CD4-positive, alpha-beta T cell treated with Interleukin-12 subunit alpha and Interleukin-12 subunit beta, for 1 hour (primary cell): ENCODE measurements around the gene LRP1B.

Experiments
- DNase-seq: peaks from one replicate; pipeline ENCODE4 v3.0.0-alpha.2; 2020

Gene LRP1B

GRCh38 chr2:142131010-142131669 is at the start of gene LRP1B:
Gene LRP1B, minus strand, starts transcription at chr2:142131016. Its CDS starts 287 bp downstream, at chr2:142130729.
- no peak for DNase-seq

- no peak for DNase-seq
Measured at GRCh38 chr2:142179686-142180085, 48.9 kb upstream of the LRP1B start.

- no peak for DNase-seq
Measured at GRCh38 chr2:142178604-142179003, 47.8 kb upstream of the LRP1B start.

GRCh38 chr2:142176941-142177340 is 46.1 kb upstream of the LRP1B start:
- DNase-seq = no peak

- no peak for DNase-seq
Measured at GRCh38 chr2:142175813-142176338, 45.1 kb upstream of the LRP1B start.

GRCh38 chr2:142174176-142174575 is 43.4 kb upstream of the LRP1B start:
- DNase-seq = no peak

GRCh38 chr2:142170847-142171246 is 40.0 kb upstream of the LRP1B start:
- DNase-seq = no peak

GRCh38 chr2:142165790-142166189 is 35.0 kb upstream of the LRP1B start:
- no peak for DNase-seq

- no peak for DNase-seq
Measured at GRCh38 chr2:142153601-142154000, 22.8 kb upstream of the LRP1B start.

- DNase-seq = no peak
Measured at GRCh38 chr2:142150453-142150852, 19.6 kb upstream of the LRP1B start.

GRCh38 chr2:142144547-142144946 is 13.7 kb upstream of the LRP1B start:
- DNase-seq = no peak

- DNase-seq = no peak
Measured at GRCh38 chr2:142142595-142142994, 11.8 kb upstream of the LRP1B start.

- DNase-seq = no peak
Measured at GRCh38 chr2:142140434-142140845, 9.6 kb upstream of the LRP1B start.

GRCh38 chr2:142139384-142139783 is 8.6 kb upstream of the LRP1B start:
- no peak for DNase-seq

GRCh38 chr2:142136571-142136970 is 5.8 kb upstream of the LRP1B start:
- DNase-seq = no peak

GRCh38 chr2:142134911-142135310 is 4.1 kb upstream of the LRP1B start:
- DNase-seq = no peak

GRCh38 chr2:142130111-142131009 is 456 bp downstream of the LRP1B start:
- no peak for DNase-seq

- no peak for DNase-seq
Measured at GRCh38 chr2:142128105-142128504, 2.7 kb downstream of the LRP1B start.

- DNase-seq = no peak
Measured at GRCh38 chr2:142127248-142127647, 3.6 kb downstream of the LRP1B start.

GRCh38 chr2:142124706-142125105 is 6.1 kb downstream of the LRP1B start:
- no peak for DNase-seq

- no peak for DNase-seq
Measured at GRCh38 chr2:142119347-142119746, 11.5 kb downstream of the LRP1B start.

GRCh38 chr2:142112757-142113221 is 18.0 kb downstream of the LRP1B start:
- DNase-seq = no peak

GRCh38 chr2:142104134-142104758 is 26.6 kb downstream of the LRP1B start:
- no peak for DNase-seq
